Raji (cell line): ENCODE measurements around the gene FMNL3.
A peak's percentile ranks its signal among the peaks of the same experiment; 100 is the strongest.

Experiments used
- POLR2A ChIP-seq: IDR thresholded peaks from 2 replicates; pipeline ENCODE4 v1.6.1; 2011; ENCODE audit warnings: low read depth, low read length, control low read depth; ENCODE audit not compliant: insufficient read depth

Gene FMNL3

DNA sequence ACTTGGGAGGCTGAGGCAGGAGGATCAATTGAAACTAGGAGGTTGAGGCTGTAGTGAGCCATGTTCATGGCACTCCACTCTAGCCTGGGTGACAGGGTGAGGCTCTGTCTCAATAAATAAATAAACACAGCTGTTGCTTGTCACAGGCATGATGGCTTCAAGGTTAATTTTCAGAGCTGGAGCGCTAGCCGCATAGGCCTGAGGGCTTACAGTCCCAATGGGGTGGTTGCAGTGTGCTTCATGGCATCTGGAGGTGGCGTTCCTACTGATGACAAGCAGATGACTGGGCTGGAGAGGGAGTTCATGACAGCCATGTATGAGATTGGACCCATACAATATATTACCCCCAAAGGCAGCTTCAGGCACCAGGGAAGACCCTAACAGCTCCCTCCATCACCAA lies 1.6 kb upstream of the FMNL3 start:
- TF ChIP-seq POLR2A: no peak

DNA sequence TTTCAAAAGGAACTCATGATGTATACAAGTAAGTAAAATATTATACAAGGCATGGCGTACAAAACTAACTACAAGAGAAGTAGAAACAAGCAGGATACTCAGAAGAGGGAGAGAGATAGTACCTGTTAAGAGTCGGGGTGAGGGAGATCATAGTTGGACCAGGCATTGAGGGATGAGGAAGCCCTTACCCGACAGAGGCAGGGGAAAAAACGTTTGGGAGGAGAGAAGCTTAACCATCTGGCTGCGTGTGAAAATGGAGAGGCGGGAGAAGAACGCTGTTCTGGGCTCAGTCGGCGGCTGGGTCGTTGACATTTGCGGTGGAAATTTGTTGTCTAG lies 575 bp upstream of the FMNL3 start:
- TF ChIP-seq POLR2A: no peak

DNA sequence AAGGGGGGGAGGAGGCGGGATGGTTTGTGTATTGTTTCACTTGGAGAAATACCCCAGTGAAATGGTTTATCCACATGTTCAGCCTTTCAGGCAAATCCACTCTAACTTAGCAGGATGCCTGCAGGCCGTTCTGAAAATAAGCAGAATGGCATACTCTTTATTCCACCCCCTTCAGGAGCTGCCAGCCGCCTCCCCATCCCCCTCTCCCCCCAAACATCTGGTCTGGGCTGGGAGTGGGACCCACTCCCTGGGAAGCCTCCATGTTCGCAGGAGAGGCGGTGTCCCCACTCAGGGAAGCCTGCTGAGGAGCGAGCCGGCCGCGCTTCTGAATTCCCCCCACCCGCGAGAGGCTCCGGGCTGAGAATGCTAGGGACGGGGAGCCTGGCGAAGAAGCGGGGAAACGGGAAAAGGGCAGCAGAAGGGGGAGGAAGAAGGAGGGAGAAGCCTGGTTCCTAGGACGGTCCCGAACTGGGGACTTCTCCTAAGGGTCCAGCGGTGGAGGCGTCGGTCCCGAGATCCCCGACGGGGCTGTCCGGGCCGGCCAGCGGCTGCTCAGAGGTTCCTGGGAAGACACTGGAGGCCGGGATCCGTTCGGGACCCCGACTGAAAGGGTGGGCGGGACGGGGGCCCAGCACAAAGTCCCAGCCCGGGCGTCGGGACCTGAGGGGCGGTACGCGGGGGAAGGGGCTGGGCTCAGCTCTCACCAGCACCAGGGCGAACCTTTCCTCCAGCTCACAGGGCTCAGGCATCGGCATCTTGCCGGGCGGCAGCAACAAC lies 666 bp downstream of the FMNL3 start:
- no peak for TF ChIP-seq POLR2A

DNA sequence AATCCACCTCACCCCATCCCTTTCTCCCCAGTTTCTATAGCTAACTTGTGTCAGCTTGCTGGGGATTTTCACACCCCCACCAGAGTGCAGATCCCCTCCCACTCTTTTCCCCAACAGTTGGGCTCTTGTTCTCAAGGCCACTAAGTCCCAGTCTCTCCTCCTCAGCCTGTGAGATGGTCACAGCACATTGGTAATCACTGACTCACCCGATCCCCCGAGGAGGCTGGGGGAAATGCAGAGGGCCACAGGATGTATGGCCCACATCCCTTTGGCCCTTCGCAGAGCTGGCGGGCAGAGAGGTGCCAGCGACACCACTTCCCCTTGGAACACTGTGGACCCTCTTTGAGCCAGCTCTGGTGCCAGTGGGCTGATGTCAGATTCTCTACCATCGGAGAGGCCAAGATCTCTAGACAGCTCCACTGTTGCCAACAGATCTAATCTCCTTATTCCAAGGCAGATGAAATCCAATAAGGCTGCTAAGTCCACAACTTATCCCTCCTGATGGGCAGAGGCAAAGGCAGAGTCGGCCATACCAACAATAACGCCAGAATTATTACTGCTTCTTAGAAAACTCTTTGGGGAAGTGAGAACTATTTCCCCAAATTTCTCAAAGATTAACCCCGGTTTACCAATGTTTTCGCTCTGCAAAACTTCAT lies 1.6 kb downstream of the FMNL3 start:
- TF ChIP-seq POLR2A: no peak

DNA sequence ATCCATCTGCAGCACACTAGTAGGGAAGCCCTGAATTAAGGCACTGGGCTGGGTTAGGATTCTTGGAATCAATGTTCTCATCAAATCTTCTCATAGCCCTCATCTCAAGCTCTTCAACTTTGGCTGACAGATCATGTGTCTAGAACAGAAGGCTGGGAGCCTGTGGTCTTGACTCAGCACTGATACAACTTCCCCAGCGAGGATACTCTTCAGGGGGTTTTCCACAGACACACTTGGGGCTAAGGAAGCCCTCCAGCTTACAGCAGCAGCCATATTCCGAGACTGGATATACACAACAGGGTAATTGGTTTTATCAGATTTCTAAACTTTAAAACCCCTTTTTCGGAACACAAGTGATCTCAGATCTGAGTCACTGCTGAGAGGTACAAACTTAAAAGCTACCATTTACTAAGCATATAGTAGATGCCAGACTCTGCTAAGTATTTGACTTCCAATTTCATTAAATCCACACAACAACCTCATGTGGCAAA lies 3.5 kb downstream of the FMNL3 start:
- no peak for TF ChIP-seq POLR2A

DNA sequence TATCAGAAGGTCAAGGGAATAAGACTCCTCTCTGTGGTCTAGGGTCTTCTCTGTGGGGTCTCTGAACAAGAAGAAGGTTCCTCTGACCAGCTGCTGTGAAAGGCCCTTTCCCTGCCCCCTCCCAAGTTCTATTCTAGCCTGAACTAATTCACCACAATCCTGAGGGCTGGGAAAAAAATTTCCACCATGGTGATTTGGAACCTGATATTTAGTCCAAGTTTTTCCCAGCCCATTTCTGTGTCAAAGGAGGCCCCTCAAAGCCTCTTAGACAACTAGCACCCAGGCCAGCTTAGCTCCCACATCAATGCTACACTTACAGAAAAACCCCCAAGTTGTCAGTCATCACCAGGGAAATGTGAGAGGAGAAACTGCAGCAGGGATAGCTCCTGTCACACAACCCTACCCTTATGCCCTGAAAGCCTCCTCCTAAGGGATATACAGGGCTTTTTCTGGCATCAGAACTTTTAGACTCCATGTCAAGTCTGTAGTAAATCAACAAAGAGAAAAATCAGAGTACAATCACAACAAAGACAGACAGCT lies 4.5 kb downstream of the FMNL3 start:
- TF ChIP-seq POLR2A: no peak

DNA sequence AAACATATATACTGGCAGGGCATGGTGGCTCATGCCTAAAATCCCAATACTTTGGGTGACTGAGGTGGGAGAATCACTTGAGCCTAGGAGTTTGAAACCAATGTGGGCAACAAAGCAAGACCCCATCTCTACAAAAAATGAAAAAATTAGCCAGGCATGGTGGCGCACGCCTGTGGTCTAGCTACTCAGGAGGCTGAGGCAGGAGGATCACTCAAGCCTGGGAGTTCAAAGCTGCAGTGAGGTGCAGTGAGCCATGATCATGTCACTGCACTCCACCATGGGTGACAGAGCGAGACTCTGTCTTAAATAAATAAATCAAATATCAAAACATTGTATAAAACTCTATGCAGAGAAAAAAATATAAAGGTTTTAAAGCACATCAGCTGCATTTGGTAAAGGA lies 5.2 kb downstream of the FMNL3 start:
- TF ChIP-seq POLR2A: no peak

DNA sequence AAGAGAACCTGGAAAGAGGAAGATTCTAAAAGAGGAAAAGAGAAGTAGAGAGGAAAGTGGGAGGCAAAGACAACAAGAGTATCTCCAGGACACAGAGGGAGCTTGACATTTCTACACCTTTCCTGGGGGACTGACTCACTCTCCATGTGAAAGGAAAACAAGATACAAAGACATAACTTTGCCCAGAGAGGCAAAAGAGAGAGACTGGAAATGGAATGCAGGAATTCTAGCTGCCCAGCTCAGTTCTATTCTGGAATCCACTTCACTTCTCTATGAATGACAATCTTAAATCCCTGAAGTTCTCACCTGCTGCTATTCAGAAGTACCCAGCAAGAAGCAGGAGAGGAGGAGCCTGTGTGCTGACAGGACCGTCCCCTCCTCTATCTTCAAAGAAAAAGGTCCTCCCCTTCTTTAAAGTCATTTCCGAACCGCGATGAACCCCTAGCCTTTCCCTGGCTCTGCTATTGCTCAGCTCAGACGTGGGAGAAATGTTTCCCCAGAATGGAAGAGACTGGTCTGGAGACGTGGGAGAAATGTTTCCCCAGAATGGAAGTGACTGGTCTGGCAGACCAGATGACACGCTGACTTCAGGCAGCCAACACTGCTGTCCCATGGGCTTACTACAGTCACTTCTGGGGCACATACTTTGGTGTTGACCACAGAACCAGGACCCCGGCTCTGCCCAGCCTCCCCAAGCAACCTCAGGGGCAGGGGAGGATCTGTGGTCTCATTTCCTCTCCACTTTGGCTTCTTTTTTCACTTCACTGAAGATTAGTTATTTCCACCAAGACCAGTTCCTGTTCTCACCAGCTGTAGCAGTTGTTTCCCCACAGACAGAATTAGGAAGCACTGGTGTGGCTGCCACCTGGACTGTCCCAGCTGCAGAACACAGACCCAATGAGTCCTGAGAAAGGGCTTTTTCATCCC lies 8.3 kb downstream of the FMNL3 start:
- 0 out of 2 replicates have a peak, but pooled peaks have one; percentile 23 for TF ChIP-seq POLR2A

DNA sequence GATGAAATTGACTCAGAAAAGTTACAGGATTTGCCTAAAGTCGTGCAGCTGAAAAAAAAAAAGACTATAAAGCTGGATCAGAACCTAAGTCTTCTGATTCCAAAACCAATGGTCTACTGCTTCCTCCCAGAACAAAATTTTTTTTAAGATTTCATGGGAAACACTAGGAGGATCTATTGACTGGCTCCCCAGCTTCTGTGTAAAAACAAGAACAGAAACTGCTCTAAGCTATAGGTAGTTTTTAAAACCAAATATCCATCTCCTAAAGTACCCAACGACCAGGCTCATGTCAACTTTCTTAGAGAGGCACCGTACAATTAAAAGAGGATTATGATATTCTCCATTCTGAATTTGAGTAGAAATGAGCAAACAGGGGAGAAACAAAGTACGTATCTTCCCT lies 9.4 kb downstream of the FMNL3 start:
- no peak for TF ChIP-seq POLR2A

DNA sequence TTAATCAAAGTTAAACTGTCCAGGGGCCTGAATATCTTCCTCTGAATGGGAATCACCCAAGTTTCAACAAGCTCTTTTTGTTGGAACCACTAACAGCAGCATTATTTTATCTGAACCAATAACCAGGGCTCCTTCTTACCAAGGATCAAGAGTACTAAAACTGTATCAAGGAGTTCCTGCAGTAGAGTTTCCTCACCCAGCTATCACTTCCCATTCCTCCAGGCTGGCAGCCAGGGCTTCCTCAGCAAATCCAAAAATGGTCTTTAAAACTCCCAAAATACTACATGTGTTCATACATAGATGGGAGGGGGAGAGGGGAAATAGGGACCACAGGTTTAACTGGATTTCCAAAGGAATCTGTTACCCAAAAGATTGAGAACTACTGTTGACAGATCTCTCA lies 10.5 kb downstream of the FMNL3 start:
- TF ChIP-seq POLR2A: no peak

DNA sequence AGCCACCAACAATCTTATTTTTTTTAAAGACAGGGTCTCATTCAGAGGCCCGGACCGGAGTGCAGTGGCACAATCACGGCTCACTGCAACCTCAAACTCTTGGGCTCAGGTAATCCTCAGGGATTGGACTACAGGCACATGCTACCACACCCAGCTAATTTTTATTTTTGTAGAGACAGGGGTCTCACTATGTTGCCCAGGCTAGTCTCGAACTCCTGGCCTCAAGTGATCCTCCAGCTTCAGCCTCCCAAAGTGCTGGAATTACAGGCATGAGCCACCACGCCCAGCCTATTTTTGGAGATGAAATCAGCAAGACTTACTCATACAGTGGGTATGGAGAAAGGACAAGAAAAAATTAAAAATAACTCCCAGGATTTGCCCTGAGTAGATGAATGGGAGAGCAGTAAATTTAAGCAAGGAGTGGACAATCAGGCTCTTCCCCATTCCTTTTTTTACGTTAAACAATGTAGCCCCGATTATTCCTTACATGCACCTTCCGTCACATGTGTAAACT lies 13.2 kb downstream of the FMNL3 start:
- TF ChIP-seq POLR2A: no peak

DNA sequence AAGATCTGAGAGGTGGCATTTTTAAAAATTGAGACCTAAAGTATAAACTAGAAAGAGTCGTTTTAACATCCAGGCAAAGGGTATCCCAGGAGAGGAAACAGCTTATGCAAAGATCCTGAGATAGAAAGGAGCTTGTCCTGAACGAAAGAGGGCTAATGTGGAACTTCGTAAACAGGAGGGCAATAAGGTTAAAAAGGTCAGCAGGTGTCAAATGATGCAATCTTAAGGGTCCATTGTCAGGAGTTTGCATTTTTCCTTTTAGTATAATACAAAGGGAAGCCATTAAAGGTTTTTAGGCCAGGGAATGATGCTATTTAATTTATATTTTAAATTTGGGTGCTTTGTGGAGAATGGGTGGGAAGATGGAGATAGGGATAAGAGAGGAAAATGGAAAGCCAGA lies 14.4 kb downstream of the FMNL3 start:
- TF ChIP-seq POLR2A: no peak

DNA sequence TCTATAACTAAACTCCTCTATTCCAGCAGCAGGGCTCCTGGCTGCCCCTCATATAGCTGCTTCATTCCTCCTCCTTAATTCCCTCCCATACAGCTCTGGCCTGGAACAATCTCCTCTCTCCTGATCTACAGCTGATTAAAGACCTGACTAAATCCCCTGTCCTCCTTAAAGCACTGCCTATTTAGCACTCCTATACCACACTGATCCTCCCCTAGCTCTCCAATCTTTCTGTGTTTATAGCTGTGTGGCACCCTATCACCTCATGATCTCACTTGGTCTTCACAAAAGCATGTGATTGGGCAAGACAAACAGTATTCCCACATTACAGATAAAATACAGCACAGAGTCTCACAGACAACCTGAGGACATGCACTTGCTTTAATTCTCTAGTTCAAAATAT lies 17.4 kb downstream of the FMNL3 start:
- no peak for TF ChIP-seq POLR2A

DNA sequence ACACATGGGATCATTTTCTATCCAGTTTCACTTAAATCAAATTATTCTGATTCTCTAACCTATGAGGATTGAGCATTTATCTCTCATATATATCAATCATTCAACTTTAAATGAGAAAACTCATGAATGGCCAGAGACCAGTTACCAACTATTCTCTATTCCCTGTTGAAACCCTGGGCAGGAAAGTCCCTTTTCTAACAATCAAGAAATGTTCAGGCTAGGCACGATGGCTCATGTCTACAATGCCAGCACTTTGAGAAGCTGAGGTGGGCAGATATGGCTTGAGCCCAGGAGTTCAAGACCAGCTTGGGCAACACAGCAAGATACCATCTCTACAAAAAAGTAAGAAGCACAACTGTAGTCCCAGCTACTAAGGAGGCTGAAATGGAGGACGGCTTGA lies 18.0 kb downstream of the FMNL3 start:
- no peak for TF ChIP-seq POLR2A

DNA sequence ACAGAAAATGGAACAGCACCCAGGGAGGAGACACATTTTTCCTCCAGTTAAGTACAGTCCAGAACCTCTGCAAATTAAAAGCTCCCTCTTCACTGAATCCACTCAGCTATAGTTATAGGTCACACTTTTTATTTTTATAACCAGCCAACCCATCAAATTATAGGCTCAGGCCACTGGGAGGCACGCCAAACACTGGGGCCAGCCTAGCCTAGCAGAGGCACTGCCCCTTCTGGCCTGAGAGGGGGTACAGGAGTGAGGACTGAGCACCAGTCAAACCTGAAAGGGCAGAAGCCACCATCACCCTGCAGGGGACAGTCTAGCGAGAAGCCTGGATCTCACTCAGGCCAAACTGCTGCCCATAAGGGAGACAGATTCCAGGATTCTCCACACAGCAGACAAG lies 19.3 kb downstream of the FMNL3 start:
- no peak for TF ChIP-seq POLR2A

DNA sequence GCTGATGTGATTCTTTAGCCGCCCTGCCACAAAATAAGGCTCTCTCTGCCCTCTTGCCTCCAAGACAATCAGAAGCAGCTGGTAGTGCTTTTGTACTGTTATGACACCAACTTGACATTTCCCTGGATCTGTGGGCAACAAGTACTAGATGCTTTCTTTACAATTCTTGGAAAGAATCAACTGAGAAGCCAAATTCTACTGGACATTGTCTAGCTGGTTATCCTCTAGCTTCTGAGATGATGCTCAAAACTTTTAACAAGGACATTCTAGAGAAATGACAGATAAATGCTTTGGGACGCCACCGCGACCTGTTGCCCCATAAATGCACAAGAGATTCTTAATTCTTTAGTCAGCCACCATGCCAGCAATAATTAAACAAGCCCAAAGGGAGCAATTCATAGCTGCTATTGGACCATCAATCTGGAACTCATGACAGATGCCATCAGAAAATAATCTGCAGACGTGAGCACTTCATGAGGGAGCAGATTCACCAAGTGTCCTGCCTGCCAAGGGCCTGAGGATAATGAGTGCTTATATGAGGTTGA lies 22.8 kb downstream of the FMNL3 start:
- TF ChIP-seq POLR2A: no peak
